Activated naive CD8-positive, alpha-beta T cell treated with anti-CD3 and anti-CD28 coated beads, Interleukin-2, amount 50 U/mL, for 24 hours (primary cell): ENCODE data around the gene UCN.
A peak's percentile ranks its signal among the peaks of the same experiment; 100 is the strongest.
"Not testable (repeated sequence)": the region's sequence is repeated elsewhere in the genome, so short reads cannot be mapped to it uniquely, and the experiment has no call there.

Experiments used
- ATAC-seq: fragments of 150-1000 bp; cut with Tn5 transposase; one replicate; pipeline ENCODE4 v1.10.0; 2021
- DNase-seq: peaks from one replicate; pipeline ENCODE4 v3.0.0; 2021
- H3K27ac Mint-ChIP-seq: one replicate; pipeline ENCODE4 v1.8.0; 2021; ENCODE audit warnings: mild to moderate bottlenecking, mixed read lengths
- H3K27me3 Mint-ChIP-seq: one replicate; pipeline ENCODE4 v1.8.0; 2021; ENCODE audit warnings: mixed read lengths
- H3K36me3 Mint-ChIP-seq: one replicate; pipeline ENCODE4 v1.8.0; 2021; ENCODE audit warnings: low read depth, mixed read lengths
- H3K4me1 Mint-ChIP-seq: one replicate; pipeline ENCODE4 v1.8.0; 2021; ENCODE audit warnings: mixed read lengths
- H3K4me3 Mint-ChIP-seq: one replicate; pipeline ENCODE4 v1.8.0; 2021; ENCODE audit warnings: mild to moderate bottlenecking, moderate library complexity, mixed read lengths
- H3K9me3 Mint-ChIP-seq: one replicate; pipeline ENCODE4 v1.8.0; 2021; ENCODE audit warnings: mixed read lengths

The UCN gene

DNA sequence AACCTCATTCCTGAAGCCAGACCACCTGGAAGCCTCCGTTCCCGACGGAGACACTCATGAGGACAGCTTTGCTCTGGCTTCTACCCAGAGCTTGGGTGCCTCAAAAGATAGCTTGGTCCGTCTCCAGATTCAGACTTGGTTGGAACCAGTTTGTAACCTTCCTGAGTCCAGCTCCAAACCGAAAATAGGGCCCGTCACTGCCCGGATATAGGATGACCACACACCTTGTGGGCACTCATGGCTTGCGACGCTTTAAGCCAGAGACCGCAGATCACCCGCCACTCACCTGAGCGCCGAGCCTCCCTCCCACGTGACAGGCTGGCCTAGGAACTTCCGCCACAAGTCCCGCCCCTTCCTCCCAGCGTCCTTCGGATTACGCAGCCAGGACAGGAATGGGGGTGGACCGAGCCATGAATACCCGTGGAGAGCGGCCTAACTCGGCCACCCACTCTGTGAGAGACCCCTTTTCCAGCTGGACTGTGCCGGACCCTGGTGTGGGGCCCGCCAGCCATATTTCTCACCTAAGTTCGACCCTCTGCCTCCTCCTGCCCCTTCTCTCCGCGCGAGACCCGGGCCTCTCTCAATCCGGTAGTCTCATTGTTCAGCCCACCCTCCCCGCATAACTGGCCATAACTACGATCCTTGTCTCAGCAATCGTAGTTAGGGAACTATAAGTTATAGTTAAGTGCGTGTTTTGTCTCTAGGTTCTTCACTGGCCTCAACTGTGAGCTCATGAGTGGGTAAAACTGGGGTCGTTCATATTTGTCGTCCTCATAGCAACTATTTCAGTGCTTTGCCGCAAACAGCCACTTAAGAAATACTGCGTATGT, 14.7 kb upstream of the UCN start, which contains the start of gene MPV17:
MPV17 (minus strand) TSS at position 332 of the 830 bp plus-strand sequence. CDS start 580 bp downstream, outside the sequence.
- peaks cover 19% of the 10 kb centered on the region for H3K4me1 Mint-ChIP-seq
- H3K9me3 Mint-ChIP-seq, result no peaks in the 10 kb centered on the region
- DNase-seq (peak; percentile 91), ATAC-seq (peak; percentile 97)
- H3K27ac Mint-ChIP-seq, result peak within 1 kb of the TSS; percentile 99
- no peaks in the 10 kb centered on the region for H3K27me3 Mint-ChIP-seq
- peaks cover 17% of the 10 kb centered on the region for H3K36me3 Mint-ChIP-seq
- H3K4me3 Mint-ChIP-seq, result peak within 1 kb of the TSS; percentile 99

DNA sequence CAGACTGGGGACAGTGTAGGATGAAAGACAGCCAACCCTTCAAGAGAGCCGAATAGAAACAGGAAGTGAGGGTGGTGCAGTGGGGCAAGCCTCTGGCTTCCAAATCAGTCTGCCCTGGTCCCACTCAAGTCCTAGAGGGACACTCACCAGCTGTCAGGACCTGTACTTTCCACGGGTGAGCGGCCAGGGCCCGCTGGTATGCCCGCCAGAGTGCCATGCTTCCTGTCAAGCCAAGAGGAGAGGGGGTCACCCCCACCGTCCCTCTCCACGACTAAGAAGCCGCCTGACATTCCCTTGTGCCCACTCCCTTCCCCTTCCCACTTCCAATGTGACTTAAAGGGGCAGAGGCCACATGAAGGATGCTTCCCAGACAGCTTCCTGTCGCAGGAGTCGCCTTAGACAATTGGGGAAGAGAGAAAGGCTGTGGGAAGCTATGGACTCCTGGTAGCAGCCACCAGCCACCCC, 14.1 kb upstream of the UCN start:
- H3K9me3 Mint-ChIP-seq, result no peaks in the 10 kb centered on the region
- peak overlapping the region; percentile 99 for H3K4me3 Mint-ChIP-seq
- ATAC-seq (peak; percentile 21), DNase-seq (peak; percentile 12)
- H3K27ac Mint-ChIP-seq, result peak overlapping the region; percentile 99
- peaks cover 16% of the 10 kb centered on the region for H3K36me3 Mint-ChIP-seq
- no peaks in the 10 kb centered on the region for H3K27me3 Mint-ChIP-seq
- H3K4me1 Mint-ChIP-seq, result peaks cover 19% of the 10 kb centered on the region

DNA sequence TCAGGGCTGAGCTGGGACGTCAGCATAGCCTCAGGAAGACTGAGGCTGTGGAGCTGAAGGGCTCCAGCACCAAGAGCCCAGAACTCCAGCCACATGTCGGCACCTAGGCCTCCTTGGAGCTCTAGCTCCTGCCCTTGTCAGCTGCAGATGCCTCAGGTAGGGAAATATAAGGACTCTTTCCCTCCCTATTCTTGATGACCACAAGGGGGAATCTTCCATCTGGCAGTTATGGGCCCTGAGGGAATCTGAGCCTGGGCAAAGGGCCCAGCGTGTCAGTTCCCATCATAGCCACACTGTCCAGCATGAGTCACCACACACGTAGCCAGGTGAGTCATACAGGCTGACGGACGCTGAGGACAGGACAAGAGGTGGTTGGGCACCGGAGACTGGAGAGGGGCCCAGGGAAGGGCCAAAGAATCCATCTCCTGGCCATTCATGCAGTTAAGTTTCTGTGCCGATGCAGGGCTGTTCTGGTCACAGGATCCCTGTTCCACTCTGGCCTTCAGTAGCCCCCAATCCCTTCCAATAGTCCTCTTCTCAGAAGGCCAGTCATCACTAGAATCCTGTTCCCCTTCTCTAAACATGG, 12.8 kb upstream of the UCN start:
- Mint-ChIP-seq H3K27me3 (no peaks in the 10 kb centered on the region), H3K27ac (no peak overlapping the region), H3K9me3 (no peaks in the 10 kb centered on the region), H3K4me3 (peak overlapping the region; percentile 99), H3K4me1 (peaks cover 19% of the 10 kb centered on the region), H3K36me3 (peaks cover 7% of the 10 kb centered on the region)
- DNase-seq (no peak), ATAC-seq (no peak)

DNA sequence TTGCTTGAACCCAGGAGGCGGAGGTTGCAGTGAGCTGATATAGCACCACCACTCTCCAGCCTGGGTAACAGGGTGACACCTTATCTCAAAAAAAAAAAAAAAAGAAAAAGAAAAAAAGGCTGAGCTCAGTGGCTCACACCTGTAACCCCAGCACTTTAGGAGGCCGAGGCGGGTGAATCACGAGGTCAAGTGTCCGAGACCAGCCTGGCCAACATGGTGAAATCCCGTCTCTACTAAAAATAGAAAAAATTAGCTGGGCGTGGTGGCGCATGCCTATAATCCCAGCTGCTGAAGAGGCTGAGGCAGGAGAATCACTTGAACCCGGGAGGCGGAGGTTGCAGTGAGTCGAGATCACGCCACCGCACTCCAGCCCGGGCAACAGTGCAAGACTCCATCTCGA, 11.6 kb upstream of the UCN start:
- H3K36me3 Mint-ChIP-seq, DNase-seq, H3K27ac Mint-ChIP-seq, H3K4me3 Mint-ChIP-seq, ATAC-seq, H3K27me3 Mint-ChIP-seq, H3K9me3 Mint-ChIP-seq: not testable (repeated sequence)
- peaks cover 19% of the 10 kb centered on the region for H3K4me1 Mint-ChIP-seq

DNA sequence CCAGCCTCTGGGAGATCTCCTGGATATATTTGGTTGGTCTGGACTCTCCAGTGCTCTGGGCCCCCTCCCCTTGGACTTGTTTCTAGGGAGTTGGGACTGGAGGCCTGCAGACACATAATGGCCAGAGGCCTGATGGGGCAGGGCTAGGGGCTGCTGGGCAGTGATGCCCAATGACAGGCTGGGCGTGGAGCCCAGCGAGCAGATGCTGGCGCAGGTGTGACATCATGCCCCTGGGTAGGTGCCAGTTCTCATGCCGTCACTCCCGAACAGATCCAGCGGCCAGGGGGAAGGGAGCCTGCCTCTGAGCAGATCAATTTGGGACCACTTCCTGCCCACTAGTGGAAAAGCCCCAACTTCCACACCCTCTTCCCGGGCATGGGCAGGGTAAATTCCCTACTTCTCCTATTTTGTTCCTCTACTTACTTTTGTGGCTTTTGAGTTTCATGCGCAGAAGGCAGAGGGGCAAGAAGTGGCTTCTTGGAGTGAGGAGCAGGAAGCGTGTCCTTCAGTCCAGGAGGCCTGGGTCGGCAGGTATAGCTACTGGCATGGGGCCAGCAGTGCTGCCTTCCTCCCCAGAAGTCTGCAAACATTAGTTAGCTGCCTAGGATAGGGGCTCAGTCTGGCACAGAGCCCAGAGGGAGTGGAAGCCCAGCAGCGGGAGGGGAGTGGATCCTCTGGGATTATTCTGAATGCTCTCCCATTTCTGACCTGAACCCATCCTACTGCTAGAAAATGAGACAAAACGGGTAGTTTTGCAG, 8.6 kb upstream of the UCN start:
- Mint-ChIP-seq H3K27ac (no peak overlapping the region), H3K27me3 (no peaks in the 10 kb centered on the region), H3K4me3 (no peak overlapping the region), H3K4me1 (peaks cover 6% of the 10 kb centered on the region), H3K36me3 (peaks cover 5% of the 10 kb centered on the region), H3K9me3 (no peaks in the 10 kb centered on the region)
- ATAC-seq, result no peak
- no peak for DNase-seq

GRCh38 chr2:27315122-27315521, 6.9 kb upstream of the UCN start:
- no peaks in the 10 kb centered on the region for H3K9me3 Mint-ChIP-seq
- H3K27ac Mint-ChIP-seq, result no peak overlapping the region
- peaks cover 7% of the 10 kb centered on the region for H3K36me3 Mint-ChIP-seq
- no peak overlapping the region for H3K4me3 Mint-ChIP-seq
- ATAC-seq (no peak), DNase-seq (no peak)
- no peaks in the 10 kb centered on the region for H3K4me1 Mint-ChIP-seq
- H3K27me3 Mint-ChIP-seq, result no peaks in the 10 kb centered on the region

GRCh38 chr2:27314709-27315108, 6.5 kb upstream of the UCN start:
- no peak for DNase-seq
- H3K4me1 Mint-ChIP-seq, result no peaks in the 10 kb centered on the region
- no peak overlapping the region for H3K27ac Mint-ChIP-seq
- H3K36me3 Mint-ChIP-seq, result peaks cover 11% of the 10 kb centered on the region
- no peak overlapping the region for H3K4me3 Mint-ChIP-seq
- no peaks in the 10 kb centered on the region for H3K9me3 Mint-ChIP-seq
- no peaks in the 10 kb centered on the region for H3K27me3 Mint-ChIP-seq
- no peak for ATAC-seq

DNA sequence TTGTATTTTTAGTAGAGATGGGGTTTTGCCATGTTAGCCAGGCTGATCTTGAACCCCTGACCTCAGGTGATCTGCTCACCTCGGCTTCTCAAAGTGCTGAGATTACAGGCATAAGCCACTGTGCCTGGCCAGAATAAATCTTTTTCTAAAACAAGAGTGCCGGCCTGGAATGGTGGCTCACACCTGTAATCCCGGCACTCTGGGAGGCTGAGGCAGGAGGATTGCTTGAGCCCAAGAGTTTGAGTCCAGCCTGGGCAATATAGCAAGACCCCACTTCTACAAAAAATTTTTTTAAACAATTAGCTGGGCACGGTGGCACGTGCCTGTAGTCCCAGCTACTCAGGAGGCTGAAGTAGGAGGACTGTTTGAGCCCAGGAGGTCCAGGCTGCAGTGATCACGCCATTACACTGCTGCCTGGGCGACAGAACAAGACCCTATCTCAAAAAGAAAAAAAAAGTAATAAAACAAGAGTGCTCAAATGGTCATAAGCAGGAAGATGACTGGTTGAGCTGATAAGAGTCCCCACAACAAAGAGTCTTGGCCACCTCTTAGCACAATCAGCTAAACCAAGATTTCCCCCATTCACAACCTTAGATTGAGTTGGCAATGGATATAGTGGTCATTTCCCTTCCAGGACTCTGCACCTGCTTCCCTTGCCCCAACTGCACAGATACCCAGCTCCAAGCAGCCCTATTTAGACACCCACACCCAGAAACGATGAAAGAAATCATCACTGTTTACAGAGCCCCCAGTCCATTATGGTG, 5.8 kb upstream of the UCN start:
- no peak for DNase-seq
- Mint-ChIP-seq H3K36me3 (peaks cover 16% of the 10 kb centered on the region), H3K9me3 (no peaks in the 10 kb centered on the region), H3K4me3 (no peak overlapping the region), H3K4me1 (no peaks in the 10 kb centered on the region), H3K27me3 (no peaks in the 10 kb centered on the region), H3K27ac (no peak overlapping the region)
- ATAC-seq, result no peak

- Mint-ChIP-seq H3K27me3 (no peaks in the 10 kb centered on the region), H3K4me3 (no peak overlapping the region), H3K4me1 (peaks cover 1% of the 10 kb centered on the region), H3K36me3 (peaks cover 14% of the 10 kb centered on the region), H3K27ac (no peak overlapping the region), H3K9me3 (no peaks in the 10 kb centered on the region)
- ATAC-seq (no peak), DNase-seq (no peak)
Measured at GRCh38 chr2:27312152-27312551, 3.9 kb upstream of the UCN start.

DNA sequence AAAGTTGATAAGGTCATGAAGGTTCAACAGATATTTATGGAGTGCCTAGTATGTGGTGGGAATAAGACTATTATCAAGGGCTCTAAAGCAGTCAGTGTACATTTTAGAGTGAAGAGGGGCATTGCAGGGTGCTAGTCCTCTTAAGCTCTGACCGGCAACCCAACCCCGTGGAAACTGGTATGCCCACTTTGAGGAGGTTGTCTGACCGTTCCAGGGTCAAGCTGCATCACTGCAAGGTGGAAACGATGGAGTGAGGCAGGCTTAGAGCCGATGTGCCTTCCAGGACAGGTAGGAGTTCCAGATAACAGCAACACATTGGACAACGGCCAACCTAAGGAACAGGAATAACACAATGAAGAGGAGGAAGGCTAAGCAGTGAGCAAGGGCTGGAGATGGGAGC, 1.4 kb upstream of the UCN start:
- no peak overlapping the region for H3K27ac Mint-ChIP-seq
- H3K27me3 Mint-ChIP-seq, result peaks cover 12% of the 10 kb centered on the region
- no peaks in the 10 kb centered on the region for H3K9me3 Mint-ChIP-seq

GRCh38 chr2:27307545-27308358, 493 bp downstream of the UCN start:
- Mint-ChIP-seq H3K4me3 (no peak overlapping the region), H3K27me3 (peaks cover 15% of the 10 kb centered on the region), H3K36me3 (peaks cover 14% of the 10 kb centered on the region), H3K27ac (no peak overlapping the region), H3K4me1 (peaks cover 11% of the 10 kb centered on the region), H3K9me3 (no peaks in the 10 kb centered on the region)
- no peak for DNase-seq
- ATAC-seq, result no peak

More for the DNA sequence above, 1.4 kb upstream of the UCN start:
- Mint-ChIP-seq H3K4me3 (no peak overlapping the region), H3K4me1 (peaks cover 9% of the 10 kb centered on the region), H3K36me3 (peaks cover 14% of the 10 kb centered on the region)
- DNase-seq (no peak), ATAC-seq (no peak)

GRCh38 chr2:27307287-27307544, 1.0 kb downstream of the UCN start:
- Mint-ChIP-seq H3K4me3 (peak overlapping the region; percentile 26), H3K27me3 (peaks cover 15% of the 10 kb centered on the region), H3K27ac (no peak overlapping the region), H3K4me1 (peaks cover 12% of the 10 kb centered on the region), H3K36me3 (peaks cover 14% of the 10 kb centered on the region), H3K9me3 (no peaks in the 10 kb centered on the region)
- no peak for ATAC-seq
- DNase-seq, result no peak

DNA sequence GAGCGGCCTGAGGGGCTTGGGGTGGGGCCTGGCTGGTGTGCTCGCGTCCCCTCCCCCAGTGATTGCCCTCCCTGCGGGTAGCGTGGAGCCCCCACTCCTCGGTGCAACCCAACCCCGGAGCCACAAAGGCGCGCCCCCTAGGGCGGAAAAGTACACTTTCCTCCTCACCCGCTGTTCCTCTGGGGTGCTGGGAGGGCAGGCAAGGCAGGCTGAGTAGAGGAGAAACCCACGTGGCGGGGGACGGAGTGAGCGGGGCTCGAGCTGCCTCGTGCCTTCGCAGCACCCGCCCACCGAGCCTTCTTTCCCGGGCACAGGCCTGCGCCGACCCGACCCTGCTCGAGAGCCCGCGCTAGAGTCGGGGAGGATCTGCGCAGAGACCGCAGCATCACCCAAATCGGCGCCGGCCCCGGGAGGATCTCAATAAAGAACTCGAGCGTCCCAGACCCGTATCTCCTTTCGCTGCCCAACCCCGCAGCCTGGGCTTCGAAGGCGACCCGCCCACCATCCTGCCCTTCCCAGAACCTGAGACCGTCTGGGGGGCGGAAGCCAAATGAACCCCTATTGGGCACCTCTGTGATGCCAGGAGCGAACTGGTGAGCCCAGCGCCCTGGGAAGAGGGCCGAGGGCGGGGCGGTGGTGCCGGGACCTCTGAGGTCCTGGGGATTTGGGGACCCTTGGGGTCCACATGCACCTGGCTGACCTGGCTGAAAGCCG, 1.5 kb downstream of the UCN start:
- peaks cover 15% of the 10 kb centered on the region for H3K27me3 Mint-ChIP-seq

More for the DNA sequence above, 1.5 kb downstream of the UCN start:
- ATAC-seq (peak; percentile 50), DNase-seq (peak; percentile 54)
- H3K27ac Mint-ChIP-seq, result no peak overlapping the region
- H3K4me1 Mint-ChIP-seq, result peaks cover 12% of the 10 kb centered on the region
- H3K36me3 Mint-ChIP-seq, result peaks cover 14% of the 10 kb centered on the region
- H3K4me3 Mint-ChIP-seq, result peak overlapping the region; percentile 46
- H3K9me3 Mint-ChIP-seq, result no peaks in the 10 kb centered on the region
